HG03039 (cell line): ENCODE data around the gene HNRNPAB.
"Not testable (repeated sequence)": the region's sequence is repeated elsewhere in the genome, so short reads cannot be mapped to it uniquely, and the experiment has no call there.

Source experiments
- ATAC-seq: cut with Tn5 transposase; IDR thresholded peaks from one replicate; pipeline ENCODE4 v1.9.1; 2021; ENCODE audit warnings: mild to moderate bottlenecking, moderate library complexity; ENCODE audit not compliant: unreplicated experiment

The HNRNPAB gene

DNA sequence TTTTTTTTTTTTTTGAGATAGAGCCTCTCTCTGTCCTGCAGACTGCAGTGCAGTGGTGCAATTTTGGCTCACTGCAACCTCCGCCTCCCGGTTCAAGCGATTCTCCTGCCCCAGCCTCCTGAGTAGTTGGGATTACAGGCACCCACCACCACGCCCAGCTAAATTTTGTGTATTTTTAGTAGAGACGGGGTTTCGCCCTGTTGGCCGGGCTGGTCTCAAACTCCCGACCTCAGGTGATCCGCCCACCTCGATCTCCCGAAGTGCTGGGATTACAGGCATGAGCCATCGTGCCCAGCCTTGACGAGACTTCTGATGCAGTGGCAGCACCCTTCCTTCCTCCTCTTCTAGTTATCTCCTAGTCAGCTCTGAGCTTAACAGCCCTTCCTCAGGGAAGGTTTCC lies 24.8 kb downstream of the HNRNPAB start:
- ATAC-seq = not testable (repeated sequence)

DNA sequence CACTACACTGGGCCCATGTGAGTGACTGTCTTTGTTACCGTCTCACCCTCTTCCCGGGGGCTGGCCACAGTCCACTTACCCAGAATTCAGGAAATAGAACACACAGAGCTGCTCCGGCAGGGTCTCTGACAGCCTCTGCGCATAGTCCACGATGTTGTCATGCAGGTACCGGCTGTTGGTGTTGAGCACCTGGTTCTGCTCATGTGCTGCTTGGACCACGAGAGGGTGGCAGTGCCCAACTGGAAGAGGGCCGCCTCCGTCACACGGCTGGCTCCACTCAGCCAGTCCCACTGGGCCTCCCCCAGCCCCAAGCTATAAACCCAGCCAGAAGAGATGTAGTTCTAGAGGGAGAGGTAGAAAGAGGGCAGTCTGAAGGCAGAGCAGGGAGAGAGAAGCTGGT lies 25.5 kb downstream of the HNRNPAB start:
- ATAC-seq = no peak

DNA sequence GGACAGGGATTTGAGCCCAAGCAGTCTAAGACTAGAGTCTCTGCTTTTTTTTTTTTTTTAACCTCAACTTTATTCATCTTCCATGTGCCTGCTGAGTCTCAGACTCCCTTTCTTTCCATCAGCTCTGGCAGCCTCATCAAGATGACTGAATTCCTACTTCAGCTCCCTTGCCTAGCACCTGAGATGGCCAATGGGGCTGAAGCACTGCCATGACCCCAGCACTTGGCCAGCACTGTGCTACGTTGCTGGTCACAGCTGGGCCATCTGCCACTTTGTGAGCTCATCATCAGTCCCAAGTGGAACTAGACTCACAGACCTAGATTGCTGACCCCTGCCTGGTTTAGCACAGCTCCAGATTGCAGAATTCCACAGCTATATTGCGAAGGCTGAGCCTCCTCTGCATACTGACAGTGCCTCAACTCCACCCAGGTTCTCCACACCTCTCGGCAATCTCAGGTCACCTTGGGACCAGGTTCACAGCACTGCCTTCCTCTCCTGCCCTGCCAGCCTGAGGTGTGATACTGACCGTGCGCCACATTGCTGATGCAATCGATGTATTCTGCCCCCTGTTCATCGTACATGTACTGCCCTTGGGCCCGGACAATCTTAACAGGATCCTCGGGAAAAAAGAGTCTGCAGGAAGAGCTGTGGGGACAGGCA lies 26.7 kb downstream of the HNRNPAB start:
- ATAC-seq = no peak

DNA sequence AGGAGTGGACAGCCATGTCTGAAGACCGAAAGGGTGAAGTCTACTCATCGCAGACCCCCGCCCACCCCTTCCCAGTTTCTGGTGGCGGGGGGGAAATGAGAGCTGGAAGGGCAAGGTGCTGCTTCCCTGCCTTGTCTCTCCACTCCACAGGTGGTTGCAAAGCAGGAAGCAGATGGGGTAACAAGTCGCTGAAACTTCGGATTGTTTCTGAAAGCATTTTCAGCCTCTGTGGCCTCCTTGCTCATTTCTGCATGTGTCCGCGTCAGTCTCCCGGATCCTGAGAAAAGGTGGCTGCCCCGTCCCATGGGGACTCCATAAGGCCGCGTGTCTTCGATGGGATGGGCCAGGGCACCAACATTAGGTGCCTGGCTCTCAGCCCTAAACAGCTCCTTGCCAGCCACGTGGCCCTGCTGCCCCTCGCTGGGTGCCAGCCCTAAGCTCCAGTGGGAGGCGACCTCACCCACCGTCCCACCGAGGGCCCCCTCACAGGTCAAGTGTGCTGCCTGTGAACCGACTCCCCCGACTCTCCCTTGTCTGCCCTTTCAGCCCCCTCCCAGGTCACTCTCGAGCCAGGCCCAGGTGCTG lies 27.3 kb downstream of the HNRNPAB start:
- ATAC-seq = peak; percentile 0

DNA sequence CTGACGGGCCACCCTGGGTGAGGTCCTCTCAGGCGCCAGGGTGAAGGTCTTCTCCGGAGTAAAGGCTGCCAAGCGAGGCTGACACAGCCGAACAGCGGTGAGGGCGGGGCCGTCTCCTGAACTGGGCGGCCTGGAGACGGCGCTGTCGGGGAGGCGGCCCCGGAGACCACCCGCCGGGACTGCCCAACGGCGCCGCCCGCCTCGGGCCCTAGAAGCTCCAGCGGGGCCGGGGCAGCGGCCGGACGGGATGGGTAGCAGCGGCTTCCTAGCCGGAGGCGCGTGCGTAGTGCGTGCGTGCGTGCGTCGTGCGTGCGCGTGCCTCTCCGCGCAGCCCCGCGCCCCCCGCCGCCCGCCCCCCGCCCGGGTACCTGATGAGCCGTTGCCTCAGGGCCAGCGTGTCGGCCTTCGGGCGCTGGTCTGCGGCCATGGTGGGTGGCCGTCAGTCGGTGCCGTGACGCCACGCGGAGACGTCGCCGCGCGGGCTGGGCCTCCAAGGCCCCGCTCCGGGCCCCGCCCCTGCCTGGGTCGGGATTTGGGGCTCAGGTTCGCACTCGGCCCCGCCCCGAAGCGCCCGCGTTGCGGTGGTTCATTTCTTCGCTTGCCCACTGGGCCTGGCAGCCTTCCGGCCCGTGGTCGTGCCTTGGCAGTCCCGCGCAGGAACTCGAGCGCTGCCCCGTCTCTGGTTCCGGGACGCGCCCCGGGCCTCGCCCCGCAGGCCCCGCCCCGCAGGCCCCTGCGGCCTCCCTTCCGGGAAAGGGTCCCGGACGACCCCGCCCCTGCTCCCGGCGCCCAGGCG lies 28.0 kb downstream of the HNRNPAB start, which contains the start of gene PHYKPL:
Gene PHYKPL, minus strand, starts transcription at position 679 of the 796 bp plus-strand sequence. Its CDS starts 252 bp downstream, at position 427.
- ATAC-seq = peak; percentile 63

DNA sequence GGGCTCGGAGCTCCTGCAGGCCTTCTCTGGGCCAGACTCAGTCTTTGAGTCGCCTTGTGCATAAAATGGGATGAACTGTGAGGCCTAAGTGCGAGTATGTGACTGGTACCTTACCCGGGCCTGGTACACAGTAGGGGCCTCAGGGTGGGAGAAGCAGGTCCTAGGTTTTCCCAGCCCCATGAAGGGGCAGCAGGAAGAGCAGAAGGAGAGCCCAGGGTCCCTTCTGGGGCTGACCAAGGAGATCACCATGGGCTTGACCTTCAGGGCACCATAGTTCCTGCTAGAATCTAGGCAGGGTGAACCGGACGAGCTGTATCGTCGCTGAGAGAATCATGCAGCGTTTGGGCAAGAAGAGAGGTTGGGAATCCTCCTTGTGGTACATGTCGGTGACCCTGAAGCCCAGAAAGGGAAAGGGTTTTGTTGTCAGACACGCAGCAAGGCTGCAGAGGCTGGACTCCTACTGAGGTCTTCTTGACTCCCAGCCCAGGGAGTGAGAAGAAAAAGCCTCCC lies 28.6 kb downstream of the HNRNPAB start:
- peak; percentile 2 for ATAC-seq

DNA sequence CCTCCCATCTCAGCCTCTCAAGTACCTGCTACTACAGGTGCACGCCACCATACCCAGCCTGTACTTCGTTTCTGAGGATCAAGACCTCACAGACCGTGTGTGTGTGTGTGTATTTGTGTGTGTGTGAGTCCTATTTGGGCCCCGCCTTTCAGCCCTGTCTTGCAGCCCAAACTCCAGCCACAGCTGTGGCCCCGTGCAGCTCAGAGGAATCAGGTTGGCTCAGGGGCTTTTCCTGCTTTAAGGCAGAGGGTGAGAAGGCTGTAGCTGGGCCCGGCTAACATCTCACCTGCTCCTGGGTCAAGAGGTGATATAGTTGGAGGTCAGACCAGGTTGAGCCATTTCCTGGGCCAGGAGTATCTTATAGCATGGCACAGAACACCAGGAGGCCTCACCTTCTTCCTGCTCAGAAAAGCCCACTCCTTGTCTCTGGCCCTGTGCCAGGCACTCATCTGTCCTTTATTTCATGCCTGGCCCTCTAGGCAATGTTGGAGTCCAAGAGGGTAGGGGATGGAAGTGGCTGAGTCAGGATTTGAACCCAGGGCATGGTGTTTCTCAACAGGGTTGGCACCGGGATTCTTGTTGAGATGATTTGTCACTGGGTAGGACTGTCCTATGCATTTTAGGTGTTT lies 29.9 kb downstream of the HNRNPAB start:
- no peak for ATAC-seq

DNA sequence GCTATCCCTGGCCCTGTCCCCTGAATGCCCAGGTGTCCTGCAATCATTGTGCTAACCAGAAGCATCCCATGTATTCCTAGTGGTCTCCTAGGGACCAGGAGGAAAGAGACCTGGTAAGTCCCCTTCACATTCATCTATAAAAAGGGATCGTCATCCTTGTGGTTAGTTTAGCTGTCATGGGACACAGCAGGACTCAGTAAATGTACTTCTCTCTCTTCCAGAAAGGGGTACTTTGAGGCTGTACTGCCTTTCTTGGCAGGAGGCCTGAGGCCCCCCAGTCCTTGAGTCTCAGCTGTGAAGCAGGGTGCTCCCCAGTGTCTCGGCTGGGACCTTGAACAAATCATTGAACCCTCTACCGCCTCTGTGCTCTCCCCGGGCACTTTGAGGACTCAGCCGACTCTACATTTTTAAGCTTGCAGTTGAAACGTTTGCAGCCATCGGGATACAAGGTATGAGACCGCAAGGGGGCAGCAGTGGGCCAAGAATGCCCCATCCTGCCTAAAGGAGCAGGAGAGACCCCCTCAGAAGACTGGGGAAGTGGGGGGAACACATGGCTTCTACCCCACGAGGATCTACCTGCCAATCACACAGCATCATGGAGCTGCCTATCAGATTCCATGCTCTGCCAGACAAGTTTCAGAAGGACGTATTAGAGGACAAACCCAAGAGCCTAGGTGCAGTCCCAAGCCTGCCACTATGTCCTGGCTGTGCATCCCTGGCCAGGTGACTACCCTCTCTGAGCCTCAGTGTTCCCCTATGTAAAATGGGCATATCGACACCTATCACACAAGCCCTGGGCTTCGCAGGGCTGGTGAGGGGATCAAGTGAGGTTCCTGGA lies 30.6 kb downstream of the HNRNPAB start:
- ATAC-seq = no peak

DNA sequence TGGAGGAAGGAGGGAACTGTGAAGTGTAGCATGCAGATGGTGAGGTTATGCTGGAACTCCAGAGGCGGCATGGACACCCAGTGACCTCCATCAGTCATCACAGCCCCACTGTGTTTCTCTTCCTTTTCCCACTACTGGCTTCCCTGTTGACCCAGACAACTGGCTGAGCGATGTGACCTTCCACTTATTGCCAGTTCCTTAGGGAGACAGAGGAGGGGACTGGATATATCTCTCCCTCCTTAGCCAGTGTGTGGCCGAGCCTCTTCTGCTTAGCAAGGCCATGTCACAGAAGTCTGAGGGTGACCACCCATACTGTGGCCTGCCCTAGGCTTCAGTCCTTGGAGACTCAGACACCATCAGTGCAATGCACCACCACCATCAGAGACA lies 31.2 kb downstream of the HNRNPAB start:
- ATAC-seq = no peak

DNA sequence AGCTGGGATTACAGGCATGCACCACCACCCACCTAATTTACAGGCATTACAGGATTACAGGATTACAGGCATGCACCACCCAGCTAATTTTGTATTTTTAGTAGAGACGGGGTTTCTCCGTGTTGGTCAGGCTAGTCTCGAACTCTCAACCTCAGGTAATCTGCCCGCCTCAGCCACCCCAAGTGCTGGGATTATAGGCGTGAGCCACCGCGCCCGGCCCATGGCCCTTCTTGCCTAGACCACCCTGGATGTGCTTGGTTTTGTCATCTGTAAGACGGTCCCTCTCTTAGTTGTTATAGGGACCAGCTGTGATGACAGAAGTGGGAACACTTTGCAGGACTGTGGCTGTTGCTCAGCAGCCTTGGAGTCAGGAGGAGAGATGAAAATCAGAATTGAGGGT lies 31.8 kb downstream of the HNRNPAB start:
- ATAC-seq = no peak

DNA sequence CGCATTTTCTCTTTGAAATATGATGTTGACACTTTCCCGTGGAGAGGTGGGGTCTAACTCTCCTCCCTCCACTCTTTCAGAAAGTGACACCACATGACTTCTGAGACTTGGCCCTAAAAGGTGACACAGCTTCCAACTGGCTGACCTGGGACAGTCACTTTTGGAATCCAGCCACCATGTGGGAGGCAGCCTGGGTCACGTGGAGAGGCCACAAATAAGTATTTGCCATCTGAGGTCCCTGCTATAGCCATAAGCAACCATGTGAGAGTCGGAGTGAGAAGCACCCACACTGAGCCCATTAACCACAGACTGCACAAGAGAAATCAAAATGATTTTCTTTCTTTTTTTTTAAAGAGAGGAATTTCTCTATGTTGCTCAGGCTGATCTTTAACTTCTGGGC lies 32.3 kb downstream of the HNRNPAB start:
- no peak for ATAC-seq

DNA sequence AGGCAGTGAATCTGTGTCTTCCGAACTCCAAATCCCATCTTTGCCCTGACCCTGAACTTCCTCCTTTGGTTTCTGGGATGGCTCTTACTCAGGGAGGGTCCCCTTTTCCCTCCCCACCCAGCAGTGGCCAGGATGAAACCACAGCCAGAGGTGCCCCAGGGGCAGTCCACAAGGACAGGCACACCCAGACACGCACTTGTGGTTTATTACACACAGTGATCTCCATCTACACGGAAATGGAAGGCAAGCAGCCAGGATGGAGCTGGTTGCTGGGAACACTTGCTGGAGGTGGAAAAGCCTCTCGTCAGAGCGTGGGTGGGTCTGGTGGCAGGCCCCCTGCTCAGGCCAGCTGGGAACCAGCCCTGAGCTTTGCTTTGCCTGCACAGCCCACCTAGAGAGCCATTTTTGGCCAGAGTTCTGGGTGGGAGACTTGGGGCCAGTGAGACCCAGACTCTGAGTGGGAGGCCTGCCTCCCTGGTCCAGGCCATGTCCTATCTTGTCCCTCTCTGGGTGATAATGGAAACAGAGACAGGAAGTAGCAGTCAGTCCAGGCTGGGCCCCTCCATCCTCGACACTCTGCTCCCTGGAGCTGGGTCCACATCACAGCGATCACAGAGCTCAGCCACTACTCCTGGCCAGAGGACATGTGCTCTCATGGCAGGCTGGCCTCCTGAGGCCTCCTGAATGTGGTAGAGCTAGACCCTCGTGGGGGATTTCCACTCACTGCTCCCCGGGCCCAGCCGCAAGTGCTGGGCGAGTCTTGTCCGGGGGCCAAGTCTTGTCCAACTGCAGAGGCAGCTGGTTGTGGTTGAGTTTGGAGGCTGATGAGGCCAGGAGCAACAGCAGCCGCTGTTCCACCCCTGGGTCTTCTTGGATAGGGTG lies 33.3 kb downstream of the HNRNPAB start:
- ATAC-seq = no peak

DNA sequence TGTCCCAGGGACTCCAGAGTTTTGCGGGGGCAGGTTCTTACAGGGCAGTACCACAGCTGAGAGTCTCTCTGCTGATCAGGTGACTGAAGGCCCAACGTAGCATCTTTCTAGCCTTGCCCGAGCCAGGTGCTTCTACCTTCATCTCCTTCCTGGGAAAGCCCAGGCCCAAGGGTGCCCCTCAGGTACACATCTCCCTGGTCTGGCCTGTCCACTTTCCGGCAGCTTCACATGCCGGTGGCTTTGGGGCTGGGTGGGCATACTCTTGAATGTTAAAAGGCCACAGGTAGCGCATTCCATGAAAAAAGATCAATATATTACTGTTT lies 33.9 kb downstream of the HNRNPAB start:
- no peak for ATAC-seq

DNA sequence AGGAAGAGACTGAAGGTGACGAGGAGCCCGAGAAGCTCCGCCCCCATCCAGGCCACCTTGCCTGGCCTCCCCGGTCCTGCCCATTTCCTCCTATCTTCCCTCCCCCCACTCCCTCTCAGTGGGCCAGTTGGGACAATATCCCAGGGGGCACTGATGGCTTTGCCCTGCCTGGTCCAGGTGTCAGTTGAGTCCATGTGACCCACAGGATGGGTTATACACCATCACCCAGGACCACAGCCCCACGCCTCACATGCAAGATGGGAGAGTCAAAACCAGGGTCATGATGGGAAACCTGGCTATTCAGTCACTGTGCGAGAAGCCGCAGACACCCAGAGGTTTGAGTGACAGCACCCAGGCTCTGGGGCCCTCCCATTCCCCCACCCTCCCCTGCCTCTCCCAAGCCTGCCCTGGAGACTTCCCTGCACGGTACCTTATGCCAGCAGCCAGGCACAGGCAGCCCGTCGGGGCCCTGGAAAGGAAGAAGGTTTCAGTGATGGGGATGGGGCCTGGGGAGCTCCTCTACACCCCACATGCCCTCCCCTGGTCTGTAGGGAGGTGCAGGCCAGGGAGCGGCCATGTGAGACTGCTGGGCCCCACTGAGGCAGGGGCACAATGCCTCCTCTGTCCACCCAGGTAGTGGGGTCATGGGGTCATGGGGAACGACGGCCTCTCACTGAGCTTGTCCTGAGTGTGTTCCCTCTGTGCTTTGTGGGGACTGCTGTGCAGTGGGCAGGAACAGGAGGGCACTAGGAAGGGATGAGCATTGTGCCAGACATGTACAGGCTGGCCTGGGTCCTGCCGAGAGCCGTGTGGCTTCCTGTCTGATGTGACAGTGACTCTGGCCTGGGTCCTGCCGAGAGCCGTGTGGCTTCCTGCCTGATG lies 34.6 kb downstream of the HNRNPAB start:
- no peak for ATAC-seq

DNA sequence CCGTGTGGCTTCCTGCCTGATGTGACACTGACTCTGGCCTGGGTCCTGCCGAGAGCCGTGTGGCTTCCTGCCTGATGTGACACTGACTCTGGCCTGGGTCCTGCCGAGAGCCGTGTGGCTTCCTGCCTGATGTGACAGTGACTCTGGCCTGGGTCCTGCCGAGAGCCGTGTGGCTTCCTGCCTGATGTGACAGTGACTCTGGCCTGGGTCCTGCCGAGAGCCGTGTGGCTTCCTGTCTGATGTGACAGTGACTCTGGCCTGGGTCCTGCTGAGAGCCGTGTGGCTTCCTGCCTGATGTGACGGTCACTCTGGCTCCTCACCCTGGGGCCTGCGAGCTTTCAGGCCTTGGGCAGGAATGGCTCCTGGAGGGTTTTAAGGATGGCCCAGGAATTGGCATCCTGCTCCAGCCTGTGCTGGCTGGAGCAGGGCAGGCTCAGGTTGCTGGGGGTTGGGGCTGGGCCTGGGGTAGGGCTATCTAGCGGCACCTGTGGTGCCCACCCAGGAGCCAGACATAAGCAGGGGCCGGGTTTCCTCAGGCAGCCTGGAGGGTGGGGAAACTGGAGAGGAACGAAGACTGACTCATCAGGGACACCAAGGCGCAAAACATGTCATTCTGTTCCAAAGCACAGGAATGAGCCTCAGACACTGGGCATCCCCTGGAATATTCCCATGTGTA lies 35.4 kb downstream of the HNRNPAB start:
- ATAC-seq = not testable (repeated sequence)

DNA sequence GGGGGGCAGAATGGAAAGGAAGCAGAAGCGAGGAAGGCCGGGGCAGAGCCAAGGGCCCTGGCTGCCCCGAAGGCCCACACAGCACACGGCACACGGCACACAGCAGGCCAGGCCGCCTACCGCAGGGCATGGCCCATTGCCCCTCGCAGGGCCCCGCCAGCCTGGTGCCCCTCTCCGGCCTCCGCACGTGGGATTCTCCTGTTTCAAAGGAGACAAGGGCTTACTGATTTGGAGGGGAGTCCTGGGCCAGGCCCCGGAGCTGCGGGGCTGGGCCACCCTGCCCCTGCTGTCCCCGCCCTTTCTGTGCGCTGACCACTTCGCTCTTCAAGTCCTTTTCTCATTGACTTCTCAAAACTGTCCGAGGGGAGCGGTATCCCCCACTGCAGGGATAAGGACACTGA lies 36.0 kb downstream of the HNRNPAB start:
- no peak for ATAC-seq

DNA sequence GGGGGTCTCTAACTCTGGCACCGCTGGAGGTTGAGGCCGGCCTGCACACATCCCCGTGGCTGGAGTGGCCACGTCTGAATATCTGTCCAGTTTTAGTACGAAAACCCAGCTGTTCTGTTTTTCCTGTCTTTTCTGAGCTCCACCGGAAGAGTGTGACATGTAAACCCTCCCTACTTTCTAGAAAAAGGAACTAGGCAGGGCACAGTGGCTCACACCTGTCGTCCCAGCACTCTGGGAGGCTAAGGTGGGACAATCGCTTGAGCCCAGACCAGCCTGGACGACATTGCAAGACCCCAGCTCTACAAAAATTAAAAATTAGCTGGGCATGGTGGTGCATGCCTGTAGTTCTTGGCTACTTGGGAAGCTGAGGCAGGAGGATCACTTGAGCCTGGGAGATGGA lies 36.4 kb downstream of the HNRNPAB start:
- ATAC-seq = no peak

DNA sequence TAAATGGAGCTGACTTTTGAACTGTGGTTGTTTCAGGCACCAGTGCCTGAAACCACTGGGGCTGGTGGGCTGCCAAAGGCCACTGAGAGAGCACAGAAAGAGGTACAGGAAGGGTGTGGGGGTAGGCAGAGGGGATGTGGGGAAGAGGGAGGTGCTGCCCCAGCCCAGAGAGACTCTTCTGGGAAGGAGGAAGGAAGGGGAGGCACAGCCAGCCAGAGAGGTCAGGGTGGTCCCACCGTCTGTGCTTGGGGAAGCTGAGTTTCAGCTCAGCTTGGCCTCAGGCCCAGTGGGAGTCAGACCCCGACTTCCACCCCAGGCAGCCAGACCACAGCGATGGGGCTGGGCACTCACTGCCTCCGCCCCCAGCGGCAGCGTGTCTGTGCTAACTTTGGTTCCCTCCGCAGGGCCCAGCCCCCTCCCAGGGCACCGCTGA lies 36.9 kb downstream of the HNRNPAB start:
- ATAC-seq = no peak
